ENCODE results near the gene HELZ.
"Not testable (repeated sequence)": the region's sequence is repeated elsewhere in the genome, so short reads cannot be mapped to it uniquely, and the experiment has no call there.

The HELZ gene

DNA sequence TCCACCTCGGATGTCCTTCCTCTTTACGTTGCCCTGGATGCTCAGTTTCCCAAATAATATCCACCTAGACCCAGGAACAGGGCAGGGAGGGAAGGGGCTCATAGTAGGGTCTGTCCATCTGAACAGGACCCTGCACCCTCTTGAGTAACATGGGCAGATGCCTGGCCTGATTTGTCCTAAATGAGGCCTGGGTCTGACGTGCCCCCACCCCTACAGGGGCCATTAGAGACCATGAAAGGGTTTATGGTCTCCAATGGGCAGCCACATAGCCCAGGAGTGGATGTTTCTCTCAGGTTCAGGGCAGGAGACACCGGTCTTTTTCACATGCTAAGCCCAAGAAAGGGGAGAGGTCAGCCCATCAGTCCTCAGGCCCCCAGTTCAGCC, 193.8 kb downstream of the HELZ start:
- DNase-seq (ENCODE audit: low spot score): no peak

DNA sequence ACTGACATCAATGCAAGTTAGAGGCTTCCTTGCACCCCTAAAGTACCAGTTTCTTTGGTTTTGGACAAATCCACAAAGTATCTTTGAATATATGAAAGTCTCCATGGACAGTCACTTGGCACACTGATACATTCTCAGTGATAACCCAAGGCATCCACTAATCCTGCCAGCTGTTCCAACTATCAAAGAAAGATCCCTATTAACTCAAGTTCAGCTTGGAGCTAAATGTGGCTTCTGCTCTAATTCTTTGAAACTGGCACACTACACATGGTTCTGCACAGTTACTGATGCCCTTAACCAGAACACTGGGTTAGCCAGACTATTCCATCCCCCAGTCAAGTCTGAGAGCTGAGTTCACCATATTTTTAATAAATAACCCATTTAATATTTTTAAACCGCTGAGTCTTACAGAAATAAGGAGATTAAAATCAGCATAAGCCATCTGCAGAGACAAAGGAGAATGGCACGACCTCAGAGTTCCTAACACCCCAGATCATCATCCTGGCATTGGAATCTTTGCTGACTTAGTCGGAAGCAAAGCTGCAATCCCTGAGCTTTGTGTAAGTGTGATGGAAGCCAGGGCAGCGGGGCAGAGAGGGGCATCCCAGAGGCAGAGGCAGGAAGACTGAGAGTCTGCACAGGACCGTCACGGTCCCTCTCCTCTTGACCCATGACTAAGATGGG, 194.4 kb downstream of the HELZ start:
- DNase-seq (ENCODE audit: low spot score): no peak

DNA sequence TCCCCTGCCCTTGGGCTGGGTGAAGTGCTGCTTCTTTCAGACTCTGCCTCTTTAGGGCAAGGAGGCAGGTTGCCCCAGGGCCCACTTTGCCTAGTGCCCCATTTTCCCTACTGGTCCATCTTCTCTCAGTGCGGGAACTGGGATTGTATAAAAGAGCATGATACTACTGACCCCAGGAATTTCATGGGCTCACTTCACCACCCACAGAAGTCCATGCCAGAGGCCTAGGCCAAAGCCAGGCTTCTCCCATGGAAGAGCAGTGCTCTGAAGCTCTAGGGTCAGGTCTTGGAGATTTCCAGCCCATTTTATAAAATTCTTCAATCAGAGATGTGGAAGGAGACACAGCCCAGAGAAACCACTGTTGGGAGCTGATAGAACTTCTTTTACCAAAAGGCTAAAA, 194.9 kb downstream of the HELZ start:
- DNase-seq (ENCODE audit: low spot score): no peak

DNA sequence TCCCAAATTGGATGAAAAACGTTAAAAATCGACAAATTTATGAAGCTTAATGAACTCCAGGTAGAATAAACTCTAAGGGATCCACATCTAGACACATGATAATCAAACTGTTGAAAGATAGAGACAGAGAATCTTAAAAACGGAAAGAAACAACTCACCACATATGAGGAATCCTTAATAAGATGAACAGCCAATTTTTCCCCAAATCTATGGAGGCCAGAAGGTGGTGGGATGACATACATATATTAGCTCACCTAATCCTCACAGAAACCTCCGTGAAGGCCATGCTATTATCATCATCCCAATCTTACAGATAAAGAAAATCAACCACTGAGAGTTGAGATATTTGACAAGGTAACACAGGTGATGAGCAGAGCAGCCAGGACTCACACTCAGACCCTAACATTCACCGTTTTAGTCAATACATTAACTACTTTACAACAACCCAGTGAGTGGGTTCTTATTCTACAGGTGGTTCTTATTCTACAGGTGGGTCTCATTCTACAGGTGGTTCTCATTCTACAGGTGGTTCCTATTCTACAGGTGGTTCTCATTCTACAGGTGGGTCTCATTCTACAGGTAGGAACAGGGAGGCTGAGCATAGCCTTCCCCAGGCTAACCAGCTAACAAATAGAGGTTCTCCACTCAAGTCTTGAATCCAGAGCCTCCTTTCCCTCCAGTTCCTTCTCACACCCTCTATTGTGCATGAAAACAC, 195.8 kb downstream of the HELZ start:
- no peak for DNase-seq (ENCODE audit: low spot score)

DNA sequence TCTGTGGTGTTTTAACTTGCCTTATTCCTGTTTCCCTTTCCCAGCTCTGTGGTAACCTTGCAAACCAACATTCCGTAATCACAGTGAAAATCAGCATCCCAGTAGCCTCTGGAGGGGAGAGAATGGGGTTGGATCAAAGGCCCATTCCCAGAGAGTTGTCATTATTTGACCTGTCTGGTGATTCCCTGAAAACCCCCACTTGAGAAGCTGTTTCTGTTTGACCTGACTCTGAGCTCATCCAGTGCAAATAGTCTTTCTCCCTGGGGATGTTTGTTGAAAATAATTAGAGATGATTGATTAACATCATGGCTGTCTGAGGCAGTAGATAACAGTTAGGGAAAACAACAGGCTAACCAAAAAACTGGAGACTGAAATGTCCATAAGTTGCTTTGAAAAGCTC, 197.6 kb downstream of the HELZ start:
- no peak for DNase-seq (ENCODE audit: low spot score)

DNA sequence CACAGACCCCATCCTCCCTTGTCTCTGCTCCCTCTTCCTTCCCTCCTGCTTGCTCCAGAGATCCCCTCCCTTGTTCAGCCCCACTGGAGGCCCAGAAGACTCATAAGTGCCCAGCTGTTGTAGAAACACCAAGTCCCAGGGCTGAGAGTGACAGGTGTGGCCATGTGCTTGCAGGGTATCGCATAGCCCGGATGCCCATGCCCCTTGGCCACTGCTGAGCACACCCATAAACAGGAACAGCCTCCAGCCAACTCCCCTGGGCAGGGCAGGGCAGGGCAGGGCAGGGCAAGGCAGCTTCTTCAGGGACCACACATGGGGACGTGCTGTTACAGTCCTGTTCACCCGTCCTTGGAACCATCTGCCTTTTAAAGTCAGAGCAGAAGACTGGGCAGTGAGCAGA, 198.6 kb downstream of the HELZ start:
- no peak for DNase-seq (ENCODE audit: low spot score)

DNA sequence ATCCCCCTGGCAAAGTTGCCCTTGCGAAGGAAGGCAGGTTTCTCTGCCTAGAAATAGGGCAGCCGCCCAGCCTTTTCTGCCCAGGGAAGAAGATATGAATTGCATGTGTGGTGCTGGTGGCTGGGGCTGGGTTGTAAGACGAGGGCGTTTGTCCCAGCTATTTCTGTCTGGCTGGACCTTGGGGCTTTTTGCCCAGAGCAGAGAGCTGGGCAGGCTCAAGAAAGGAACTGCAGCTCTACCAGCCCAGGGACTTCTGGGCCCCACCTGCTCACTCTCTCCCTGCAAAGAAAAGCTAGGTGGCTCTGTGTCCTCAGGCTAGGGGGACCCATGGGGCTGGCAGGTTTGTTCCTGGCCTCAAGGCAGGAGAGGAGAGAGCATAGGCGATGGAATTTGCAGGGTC, 200.1 kb downstream of the HELZ start:
- DNase-seq (ENCODE audit: low spot score): no peak

DNA sequence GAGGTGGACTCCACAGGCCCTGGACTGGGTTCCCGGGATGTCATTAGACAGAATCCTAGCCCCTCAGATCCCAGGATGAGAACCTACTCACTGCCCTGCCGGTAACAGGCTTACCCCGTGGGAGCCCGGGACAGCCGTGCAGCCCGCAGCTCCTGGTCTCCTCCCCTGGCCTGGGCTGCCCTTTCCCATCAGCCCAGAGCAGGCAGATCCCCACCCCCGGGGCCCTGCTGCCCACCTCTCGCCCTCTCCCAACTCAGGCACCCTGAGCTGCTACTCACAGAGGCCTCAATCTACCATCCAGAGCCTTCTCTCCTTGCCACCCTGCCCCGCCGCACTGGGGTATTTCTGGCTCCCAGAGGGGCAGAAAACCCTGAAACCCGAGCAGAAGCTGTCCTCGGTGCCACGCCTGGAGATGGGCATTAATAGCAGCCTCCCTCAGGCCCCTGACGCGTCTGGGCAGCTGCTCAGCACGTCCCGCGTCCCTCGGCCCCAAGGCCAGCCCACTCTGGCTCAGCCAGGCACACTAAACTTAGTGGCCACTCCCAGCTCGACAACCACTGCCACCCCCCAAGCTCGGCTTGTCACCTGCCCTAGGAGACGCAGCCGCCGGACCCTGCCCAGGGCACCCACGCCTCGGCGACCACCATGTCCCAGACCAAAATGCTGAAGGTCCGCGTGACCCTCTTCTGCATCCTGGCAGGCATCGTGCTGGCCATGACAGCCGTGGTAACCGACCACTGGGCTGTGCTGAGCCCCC, 200.8 kb downstream of the HELZ start, which contains the start of gene CACNG1:
Gene CACNG1 (plus strand): TSS at position 539 of the 757 bp plus-strand sequence. CDS start 107 bp downstream, at position 646.
- no peak for DNase-seq (ENCODE audit: low spot score)

DNA sequence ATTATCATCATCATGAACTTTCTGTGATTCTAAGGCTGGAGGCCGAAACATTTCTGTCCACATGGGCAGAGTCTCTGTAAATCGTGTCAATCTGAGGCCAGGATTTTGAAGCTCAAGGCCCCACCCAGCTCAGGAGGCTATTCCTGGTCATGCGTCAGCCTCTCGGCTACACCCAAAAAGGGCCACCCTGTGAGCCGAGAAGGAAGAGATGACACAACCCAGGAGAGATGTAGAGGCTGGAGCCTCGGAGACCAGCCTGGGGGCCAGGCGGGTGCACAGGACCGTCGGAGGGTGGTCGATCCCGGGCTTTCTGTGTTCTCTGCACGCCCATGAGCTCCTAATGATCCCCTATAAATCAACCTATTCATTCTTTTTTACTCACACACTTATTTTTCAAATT, 201.7 kb downstream of the HELZ start:
- DNase-seq (ENCODE audit: low spot score): no peak

DNA sequence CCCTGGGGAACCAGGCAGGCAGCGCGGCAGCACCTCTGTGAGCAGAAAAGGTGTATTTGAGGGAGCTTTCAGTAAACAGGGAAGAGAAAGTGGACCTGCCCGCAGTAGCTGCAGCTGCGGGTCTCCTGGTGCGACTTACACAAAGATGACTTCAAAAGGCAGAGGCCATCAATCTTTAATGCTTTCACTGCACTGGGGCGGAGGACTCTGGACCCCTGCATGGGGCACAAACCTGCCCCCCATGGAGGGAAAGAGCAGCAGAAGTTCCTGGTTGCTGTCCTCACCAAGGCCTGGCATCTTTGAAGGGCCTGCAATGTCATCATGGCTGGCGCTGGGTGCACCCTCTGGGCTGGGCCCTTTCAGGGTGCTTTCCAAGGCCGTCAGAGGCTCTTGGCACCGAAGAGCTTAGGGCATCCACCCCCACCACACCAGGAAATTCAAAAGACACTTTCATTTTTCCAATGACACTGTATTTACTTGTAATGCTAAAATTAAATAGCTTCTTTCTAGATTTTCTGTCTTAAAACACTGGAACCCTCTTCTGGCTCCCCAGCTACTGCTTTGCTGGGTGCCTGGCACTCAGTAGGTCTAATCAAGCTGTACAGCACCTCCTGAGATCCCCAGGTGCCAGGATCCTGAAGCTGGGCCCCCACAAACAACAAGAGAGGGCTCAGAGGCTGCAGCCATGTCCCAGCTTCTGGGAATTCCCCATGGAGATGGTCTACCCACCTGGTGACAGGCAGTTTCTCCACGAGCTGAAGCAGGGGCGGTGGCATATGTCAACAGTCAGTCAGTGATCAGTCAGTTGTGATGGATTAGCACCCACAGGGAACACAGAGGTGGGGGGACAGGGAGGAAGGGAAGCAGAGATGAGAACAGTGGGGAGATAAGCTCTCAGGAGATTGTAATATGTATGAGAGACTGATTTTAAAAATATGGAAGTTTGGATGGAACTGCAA, 202.8 kb downstream of the HELZ start:
- DNase-seq (ENCODE audit: low spot score): peak; percentile 36

DNA sequence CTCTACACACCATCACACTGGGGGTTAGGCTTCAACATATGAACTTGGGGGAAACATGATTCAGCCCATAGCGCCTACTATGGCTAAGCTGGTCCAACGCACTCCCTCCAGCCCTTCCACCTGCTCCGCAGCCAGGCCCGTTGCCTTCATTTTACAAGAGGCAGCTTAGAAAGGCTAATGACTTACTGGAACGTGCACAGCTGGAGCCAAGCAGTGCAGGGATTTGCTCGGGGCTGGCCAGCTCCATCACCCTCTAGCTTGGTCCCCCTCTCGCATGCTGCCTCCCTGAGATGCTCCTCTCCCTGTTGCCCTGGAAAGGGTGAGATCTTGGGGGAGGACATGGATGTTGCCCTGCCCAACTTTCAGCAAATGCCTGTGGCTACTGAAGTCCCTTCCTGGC, 203.5 kb downstream of the HELZ start:
- DNase-seq (ENCODE audit: low spot score): no peak

DNA sequence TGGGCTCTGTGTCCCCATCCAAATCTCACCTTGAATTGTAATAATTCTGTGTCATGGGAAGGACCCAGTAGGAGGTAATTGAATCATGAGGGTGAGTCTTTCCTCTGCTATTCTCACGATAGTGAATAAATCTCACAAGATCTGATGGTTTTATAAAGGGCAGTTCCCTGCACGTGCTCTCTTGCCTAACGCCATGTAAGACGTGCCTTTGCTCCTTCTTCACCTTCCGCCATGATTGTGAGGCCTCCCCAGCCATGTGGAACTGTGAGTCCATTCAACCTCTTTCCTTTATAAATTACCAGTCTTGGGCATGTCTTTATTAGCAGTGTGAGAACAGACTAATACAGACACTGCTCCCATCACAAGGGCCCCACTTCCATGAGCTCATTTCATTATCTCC, 203.9 kb downstream of the HELZ start:
- DNase-seq (ENCODE audit: low spot score): not testable (repeated sequence)

DNA sequence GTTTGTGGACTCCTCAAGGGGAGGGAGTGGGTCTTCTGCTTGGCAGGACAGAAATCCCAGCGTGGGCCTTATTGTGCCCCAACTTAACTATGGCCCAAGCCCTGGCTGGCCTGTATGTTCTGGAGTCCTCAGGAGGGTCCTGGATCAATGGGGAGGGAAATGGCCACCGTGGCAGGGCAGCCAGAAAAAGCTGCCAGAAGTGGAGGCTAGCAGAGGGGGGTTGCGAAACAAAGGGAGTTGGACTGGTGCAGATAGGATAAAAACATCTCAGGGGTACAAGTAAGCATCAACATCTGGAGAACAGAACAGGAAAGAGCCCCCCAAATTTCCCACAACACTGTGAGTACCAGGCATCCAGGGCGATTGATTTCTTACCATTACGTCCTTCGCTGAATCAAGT, 204.3 kb downstream of the HELZ start:
- DNase-seq (ENCODE audit: low spot score): no peak

DNA sequence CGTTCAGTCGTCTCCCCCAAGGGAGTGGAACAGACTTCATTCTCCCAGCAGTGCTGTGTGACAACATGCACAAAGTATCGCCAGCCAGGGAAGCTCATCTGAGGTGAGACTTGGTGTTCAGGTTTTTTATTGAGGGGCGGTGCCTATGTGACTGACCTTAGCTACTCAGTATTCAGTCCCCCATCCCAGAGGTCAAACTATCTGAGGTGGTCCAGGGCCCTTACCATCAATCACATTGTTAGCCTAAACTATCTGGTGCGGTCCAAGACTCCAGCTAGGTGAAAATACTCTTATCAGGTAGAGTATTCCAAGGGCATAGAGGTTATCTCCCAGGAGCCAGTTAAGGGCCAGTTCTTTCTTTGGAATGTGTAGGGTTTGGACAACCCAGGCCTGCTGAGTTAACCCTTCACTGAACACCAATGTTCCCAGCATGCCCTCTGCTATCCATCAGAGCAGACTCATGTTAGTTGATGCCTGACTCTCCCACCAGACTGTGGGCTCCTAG, 206.1 kb downstream of the HELZ start:
- no peak for DNase-seq (ENCODE audit: low spot score)

DNA sequence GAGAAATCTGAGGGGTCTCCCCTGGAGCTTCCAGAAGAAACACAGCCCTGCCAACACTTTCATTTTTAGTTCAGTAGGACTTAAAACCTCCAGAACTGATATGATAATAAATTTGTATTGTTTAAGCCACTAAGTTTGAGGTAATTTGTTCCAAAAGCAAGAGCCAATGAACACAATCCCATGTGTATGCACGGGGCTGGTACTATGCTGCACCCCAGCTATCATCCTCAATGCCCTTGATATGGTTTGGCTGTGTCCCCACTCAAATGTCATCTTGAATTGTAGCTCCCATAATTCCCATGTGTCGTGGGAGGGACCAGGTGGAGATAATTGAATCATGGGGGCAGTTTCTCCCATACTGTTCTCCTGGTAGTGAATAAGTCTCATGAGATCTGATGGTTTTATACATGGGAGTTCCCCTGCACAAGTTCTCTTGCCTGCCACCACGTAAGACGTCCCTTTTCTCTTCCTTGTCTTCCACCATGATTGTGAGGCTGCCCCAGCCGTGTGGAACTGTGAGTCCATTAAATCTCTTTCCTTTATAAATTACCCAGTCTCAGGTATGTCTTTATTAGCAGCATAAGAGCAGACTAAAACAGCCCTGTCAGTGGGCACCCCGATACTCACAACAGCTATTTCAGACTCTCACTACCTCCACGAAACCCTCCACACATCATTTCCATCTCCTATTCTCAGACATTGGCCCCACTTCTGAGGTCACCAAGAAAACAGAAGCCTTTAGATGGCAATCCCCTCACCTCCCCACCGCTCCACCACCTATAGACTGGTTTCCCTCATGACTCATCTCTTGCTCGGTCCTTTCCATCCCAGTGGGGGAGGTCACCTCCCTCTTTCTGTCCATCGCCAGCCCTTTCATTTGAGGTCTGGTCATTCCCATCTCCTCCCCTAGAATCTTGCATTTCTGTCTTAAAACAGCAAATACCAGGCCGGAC, 209.6 kb downstream of the HELZ start:
- no peak for DNase-seq (ENCODE audit: low spot score)

DNA sequence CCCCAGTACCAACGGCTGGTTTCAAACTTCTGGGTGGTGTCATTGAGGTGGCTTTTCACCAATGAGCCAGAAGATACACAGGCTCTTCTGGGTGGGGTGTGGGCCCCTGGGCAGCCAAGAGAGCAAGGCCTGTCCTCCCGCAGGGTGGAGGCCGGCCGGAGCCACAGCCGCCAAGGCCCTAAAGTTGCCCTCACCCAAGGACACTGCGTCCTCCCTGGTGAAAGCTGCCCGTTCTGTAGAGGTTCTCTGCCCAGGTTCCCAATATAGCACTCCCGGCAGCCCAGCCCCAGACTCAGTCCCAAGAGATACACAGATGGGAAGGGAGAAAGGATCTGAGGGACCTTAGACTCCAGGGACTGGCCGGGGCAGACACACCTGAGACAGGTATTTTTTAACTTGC, 211.4 kb downstream of the HELZ start:
- no peak for DNase-seq (ENCODE audit: low spot score)

DNA sequence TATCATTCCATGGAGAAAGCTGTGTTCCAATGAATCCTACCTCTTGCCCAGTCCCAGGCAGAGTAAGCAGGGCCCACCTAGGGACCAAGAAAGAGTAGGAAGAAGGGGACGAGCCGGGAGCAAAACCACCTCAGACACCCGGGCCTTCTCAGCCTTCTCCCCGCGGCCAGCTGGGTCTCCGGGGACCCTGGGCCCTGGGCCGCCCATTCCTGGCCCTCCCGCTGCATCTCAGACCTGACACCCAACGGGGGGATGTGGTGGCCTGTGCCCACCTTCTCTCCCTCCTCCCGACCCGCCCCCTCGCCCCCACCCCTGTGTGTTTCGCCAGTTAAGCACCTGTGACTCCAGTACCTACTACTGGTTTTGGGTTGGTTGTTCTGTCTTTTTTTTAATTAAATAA, 212.0 kb downstream of the HELZ start:
- no peak for DNase-seq (ENCODE audit: low spot score)

DNA sequence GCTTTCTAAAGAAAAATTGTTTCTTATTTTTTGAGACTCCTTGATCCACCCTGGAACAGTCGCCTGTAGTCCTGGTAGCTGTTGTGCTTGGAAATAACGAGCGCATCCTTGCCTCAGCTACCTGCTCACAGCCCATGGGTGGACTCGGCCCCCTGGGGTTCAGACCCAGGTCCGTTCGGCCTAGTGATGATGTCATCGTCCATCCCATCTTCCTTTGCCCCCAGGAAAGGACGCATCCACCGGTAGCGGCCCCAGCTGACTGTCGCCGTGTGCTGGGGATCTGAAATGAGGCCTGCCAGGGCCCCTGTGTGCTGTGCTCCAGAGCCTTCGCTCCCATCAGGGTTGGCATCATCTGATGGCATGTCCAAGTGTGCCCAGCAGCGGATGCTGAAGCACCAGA, 212.6 kb downstream of the HELZ start:
- DNase-seq (ENCODE audit: low spot score): no peak

DNA sequence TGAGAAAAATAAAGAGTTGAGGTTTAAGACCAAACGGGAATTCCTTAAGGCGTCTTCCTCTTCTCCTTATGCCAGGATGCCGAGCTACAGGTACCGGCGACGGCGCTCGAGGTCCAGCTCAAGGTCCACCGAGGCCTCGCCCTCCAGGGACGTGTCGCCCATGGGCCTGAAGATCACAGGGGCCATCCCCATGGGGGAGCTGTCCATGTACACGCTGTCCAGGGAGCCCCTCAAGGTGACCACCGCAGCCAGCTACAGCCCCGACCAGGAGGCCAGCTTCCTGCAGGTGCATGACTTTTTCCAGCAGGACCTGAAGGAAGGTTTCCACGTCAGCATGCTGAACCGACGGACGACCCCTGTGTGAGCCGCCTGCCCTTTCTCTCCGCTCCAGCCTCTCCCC, 214.4 kb downstream of the HELZ start:
- DNase-seq (ENCODE audit: low spot score): no peak

DNA sequence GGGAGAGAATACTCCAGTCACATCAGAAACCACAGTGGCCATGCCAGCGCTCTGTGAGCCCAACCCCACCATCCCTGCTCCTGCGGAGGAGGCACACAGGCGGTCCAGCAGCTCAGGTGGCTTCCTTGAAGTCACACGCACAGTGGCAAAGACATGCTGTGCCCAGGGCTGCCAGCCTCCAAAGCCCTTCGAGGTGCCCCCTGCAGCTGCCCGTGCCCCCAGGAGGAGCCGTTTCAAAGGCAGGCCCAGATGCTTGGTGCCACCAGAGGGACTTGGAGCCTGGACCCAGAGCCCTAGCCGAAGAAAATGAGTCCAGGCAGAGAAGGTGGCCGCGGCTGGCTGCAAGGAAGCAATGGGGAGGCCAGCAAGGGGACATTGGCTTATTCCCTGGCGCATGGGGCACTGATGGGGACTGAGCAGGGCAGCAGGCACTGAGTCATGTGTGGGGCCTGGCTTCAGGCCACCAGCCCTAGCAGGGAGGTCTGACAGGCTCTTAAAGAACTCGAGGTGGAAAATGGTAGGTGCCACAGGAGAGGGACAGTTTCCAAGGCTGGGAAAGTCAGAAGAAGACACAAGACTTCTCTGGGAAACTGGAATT, 217.9 kb downstream of the HELZ start:
- no peak for DNase-seq (ENCODE audit: low spot score)
